Hepatocyte (in vitro differentiated cells): ENCODE measurements around the gene ABLIM1.

Source experiments
- EZH2 ChIP-seq: fragments of 200-600 bp; sonication (generic); IDR thresholded peaks from 2 replicates; pipeline ENCODE4 v1.6.1; 2016; ENCODE audit warnings: antibody characterized with exemption, mild to moderate bottlenecking, borderline replicate concordance
- EZH2phosphoT487 ChIP-seq: fragments of 200-600 bp; sonication (generic); IDR thresholded peaks from one replicate; pipeline ENCODE4 v1.6.1; 2018; ENCODE audit warnings: antibody characterized with exemption, mild to moderate bottlenecking, low read depth, moderate library complexity; ENCODE audit not compliant: unreplicated experiment, severe bottlenecking
- TF ChIP-seq, protein P1 (sequence below): fragments of 200-600 bp; sonication (generic); IDR thresholded peaks from 2 replicates; pipeline ENCODE4 v1.5.1; 2016; ENCODE audit warnings: antibody characterized with exemption, mild to moderate bottlenecking; ENCODE audit not compliant: poor library complexity

DNA sequence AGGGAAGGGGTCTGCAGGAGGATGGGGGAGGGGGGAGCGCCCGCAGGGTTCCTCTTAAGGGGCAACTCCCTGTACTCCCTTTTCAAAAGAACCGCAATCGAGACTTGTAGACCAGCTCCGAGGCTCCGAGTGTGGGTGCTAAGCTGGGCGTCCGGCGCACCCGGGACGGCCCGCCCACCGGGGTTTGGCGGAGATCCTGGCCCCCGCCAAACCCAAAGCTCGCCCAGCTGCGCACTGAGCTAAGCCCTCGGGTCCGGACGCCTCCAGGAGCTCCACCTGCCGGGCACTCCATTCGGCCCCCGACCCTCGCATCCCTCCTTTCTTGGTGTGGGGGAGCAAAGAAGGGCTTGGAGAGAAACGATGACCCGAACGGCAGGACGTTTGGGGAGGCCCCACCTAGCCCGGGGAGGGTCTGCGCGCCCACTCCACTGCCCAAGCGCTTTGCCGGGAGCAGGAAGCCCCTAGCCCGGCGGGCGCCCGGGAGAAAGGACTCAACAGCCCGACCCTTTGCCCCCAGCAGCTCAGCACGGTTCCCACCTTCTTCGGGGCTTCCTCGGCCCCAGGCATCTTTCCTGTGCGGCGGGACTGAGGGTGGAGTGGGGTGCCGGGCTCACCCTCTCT is 254.4 kb downstream of the ABLIM1 start:
- TF ChIP-seq, protein P1, sequence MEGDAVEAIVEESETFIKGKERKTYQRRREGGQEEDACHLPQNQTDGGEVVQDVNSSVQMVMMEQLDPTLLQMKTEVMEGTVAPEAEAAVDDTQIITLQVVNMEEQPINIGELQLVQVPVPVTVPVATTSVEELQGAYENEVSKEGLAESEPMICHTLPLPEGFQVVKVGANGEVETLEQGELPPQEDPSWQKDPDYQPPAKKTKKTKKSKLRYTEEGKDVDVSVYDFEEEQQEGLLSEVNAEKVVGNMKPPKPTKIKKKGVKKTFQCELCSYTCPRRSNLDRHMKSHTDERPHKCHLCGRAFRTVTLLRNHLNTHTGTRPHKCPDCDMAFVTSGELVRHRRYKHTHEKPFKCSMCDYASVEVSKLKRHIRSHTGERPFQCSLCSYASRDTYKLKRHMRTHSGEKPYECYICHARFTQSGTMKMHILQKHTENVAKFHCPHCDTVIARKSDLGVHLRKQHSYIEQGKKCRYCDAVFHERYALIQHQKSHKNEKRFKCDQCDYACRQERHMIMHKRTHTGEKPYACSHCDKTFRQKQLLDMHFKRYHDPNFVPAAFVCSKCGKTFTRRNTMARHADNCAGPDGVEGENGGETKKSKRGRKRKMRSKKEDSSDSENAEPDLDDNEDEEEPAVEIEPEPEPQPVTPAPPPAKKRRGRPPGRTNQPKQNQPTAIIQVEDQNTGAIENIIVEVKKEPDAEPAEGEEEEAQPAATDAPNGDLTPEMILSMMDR = peak; percentile 33
- TF ChIP-seq EZH2 = peak; percentile 34
- no peak for TF ChIP-seq EZH2phosphoT487
